Measurements from ENCODE around the gene ZNF664.

- TF ChIP-seq CTCF (IDR thresholded peaks at IDR 0.05) (no peak), POLR2A (IDR thresholded peaks at IDR 0.05) (no peak), EP300 (IDR thresholded peaks at IDR 0.05) (no peak)
Observed at GRCh38 chr12:124004233-124004875, 31.3 kb downstream of the ZNF664 start.

Data from upper lobe of left lung (tissue), 4 donors.